PFSK-1 (cell line): ENCODE data around the gene AHI1.

Experiments
- POLR2AphosphoS5 ChIP-seq: IDR thresholded peaks from 2 replicates; pipeline ENCODE4 v1.6.1; 2012; ENCODE audit warnings: low read depth, mild to moderate bottlenecking, control low read depth, low read length, moderate library complexity
- REST ChIP-seq, 2 experiments: IDR thresholded peaks; 2 replicates each; pipeline versions ENCODE4 v1.6.1 to v1.8.0; 2011 to 2012; ENCODE audit warnings: low read depth in 2 of 2, low read length in 2 of 2, control low read depth in 1 of 2, inconsistent platforms in 1 of 2, mild to moderate bottlenecking in 1 of 2, moderate library complexity in 1 of 2; ENCODE audit not compliant: insufficient read depth in 1 of 2
- SIN3A ChIP-seq: IDR thresholded peaks from 2 replicates; pipeline ENCODE4 v1.6.1; 2012; ENCODE audit warnings: mild to moderate bottlenecking, low read length, moderate library complexity, borderline replicate concordance; ENCODE audit not compliant: insufficient read depth
- TAF1 ChIP-seq: IDR thresholded peaks from 2 replicates; pipeline ENCODE4 v1.6.1; 2012; ENCODE audit warnings: low read length, control low read depth, borderline replicate concordance; ENCODE audit not compliant: insufficient read depth

GRCh38 chr6:135390458-135390857 is 107.1 kb downstream of the AHI1 start:
- TF ChIP-seq POLR2AphosphoS5 = no peak
- no peak for TF ChIP-seq SIN3A
- TF ChIP-seq REST (IDR thresholded peaks at IDR 0.05; ENCODE audit: insufficient read depth in 1 of 2, low read depth in 2 of 2, low read length in 2 of 2) = no peak
- no peak for TF ChIP-seq TAF1
